Gastrocnemius medialis (tissue), 4 donors: ENCODE measurements around the gene P4HA2.

Experiments
- CTCF ChIP-seq, 5 experiments: fragments of 450-650 bp in 3 of 5; fragments of 200-600 bp in 2 of 5; sonication (generic) in 2 of 5; IDR thresholded peaks in 4 of 5; conservative IDR thresholded peaks in 1 of 5; 1 replicate in 4 of 5; 2 replicates in 1 of 5; pipeline ENCODE4 v1.5.1; 2016 to 2019; ENCODE audit warnings: antibody characterized with exemption in 5 of 5, mild to moderate bottlenecking in 3 of 5, moderate library complexity in 3 of 5
- POLR2A ChIP-seq, 2 donors: fragments of 450-650 bp; IDR thresholded peaks; one replicate each; pipeline ENCODE4 v1.6.1; 2017; ENCODE audit warnings: antibody characterized with exemption in 2 of 2, mild to moderate bottlenecking in 2 of 2, moderate library complexity in 2 of 2

GRCh38 chr5:132267931-132268768 is 40.5 kb upstream of the P4HA2 start:
- no peak for TF ChIP-seq CTCF (IDR thresholded peaks at IDR 0.05 in 4 of 5, conservative IDR thresholded peaks at IDR 0.05 in 1 of 5)
- no peak for TF ChIP-seq POLR2A (IDR thresholded peaks at IDR 0.05)
